GM19239 (cell line): ENCODE results near the gene RHBDD2.

Experiments
- DNase-seq: peaks from one replicate; pipeline ENCODE4 v3.0.0; 2011; ENCODE audit warnings: low spot score; ENCODE audit not compliant: insufficient read length
- FAIRE-seq: peaks from 2 replicates; lab custom pipeline; 2011; peaks lifted over from hg19 to GRCh38; lab: Jason Lieb, UNC

Gene RHBDD2

DNA sequence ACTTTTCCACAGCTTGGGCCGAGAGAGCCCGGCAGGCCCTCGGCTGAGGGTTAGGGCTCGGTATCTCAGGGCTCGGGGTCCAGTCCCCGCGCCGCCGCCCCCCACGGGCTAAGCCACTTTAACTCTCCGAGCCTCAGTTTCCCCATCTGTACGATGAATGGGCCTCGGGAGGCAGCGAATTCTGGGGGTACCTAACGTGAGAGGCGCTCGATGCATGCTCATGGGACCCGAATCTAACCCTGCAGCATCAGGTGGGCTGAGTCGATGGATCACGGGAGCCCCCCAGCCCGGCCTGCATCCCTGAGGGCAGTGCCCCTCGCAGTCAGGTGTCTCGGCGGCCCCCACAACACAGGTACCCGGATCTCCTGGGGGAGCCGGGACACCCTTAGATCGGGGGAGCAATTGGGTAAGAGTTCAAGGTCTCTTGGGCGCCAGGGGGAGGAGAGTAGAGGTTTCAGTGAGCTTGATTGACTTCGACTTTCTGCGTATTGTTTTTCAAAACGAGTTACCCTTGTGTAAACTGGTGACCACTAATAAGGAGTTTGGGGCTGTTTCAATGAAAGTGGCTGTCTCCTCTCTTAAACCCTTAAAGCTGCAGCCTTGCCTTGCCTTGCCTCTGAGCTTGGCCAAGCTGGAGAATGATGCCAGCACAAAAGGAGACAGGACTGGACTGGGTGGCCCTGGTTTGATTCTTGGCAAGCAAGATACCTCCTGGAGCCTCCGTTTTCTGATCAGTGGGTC is 36.8 kb downstream of the RHBDD2 start:
- DNase-seq (no peak), FAIRE-seq (no peak)

DNA sequence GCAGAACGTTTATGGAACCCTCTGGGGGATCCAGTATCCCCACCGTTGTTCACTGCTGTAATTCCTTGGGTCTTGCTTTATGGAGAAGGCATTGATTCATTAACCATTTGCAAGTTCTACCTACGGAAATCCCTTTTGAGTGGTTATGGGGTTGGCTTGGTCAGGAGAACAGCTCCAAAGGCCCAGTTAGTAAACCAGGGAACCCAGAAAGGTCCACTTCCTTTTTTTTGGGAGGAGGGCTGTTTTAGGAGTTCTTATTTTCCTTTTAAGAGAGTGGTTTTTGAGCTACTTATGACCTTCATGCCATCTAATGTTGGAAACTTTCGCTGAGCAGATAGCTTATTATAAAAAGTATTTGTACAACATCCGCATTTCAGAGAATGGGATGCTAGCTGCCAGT is 37.4 kb downstream of the RHBDD2 start:
- FAIRE-seq: no peak
- no peak for DNase-seq

DNA sequence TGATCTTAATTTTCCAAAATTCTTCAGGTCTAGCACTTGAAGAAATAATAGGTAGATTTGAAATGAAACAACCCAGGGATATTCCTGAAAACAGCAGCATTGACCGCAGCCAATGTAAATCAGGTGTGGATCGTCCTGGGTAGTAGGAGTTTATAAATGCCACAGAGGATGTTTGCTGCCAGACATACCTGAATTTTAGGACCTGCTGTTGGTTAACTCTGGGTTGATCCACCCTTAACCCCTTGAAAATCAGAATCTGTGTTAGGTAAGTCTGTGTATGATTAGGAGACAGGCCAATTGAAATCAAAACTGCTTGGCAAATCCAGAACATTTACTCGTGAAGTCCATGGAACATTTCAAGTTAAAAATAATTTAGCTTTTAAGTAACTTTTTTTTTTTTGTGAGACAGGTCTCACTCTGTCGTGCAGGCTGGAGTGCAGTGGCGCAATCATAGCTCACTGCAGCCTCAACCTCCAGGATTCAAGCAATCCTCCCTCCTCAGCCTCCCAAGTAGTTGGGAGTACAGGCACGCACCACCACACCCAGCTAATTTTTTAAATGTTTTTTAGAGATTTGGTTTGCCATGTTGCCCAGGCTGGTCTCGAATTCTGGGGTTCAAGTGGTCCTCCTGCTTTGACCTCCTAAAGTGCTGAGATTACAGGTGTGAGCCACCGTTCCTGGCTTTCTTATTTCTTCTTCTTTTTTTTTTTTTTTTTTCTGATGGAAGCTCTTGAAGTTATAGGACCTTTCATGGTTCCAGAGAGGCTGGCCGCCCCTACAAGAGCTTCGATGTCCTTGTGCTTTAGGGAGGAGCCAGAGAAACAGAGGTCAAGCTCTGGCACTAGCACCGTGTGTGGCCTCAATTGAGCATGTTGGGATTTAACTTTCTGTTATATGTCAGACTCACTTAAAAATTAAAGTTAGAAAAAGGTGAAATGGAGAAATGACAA is 38.1 kb downstream of the RHBDD2 start:
- DNase-seq (no peak), FAIRE-seq (no peak)

DNA sequence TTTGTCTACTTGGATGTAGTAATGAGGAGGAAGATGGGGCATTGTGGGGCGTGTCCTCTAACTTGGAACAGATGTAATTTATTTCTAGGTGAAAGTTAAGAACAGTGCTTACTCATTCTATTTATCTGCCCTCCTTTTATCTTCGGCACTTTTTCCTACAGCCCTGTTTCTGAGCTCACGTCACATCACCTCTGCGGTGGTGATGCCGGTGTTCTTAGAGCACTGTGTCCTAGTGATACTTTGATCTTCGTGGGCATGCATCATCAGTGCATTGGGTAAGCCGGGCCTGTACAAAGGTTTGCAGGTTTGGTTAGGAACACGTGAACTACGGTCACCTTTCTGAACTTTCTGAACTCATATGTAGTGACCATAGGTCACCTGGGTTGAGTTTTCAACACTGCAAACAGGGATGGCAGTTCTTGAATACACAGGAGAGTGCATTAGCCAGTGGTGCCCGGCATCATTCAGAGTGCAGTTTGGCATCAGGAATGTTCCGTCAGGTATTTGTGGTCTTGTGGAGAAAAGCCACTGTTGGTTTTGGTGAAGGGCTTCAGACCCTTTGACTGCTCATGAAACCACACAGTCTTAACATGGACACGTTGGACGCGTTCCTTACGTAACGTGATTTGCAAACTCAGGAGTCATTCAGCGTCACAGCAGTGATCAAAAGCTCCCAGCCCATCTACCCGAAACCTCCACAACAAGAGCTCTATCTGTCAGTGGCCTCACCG is 41.8 kb downstream of the RHBDD2 start:
- DNase-seq: no peak
- no peak for FAIRE-seq

DNA sequence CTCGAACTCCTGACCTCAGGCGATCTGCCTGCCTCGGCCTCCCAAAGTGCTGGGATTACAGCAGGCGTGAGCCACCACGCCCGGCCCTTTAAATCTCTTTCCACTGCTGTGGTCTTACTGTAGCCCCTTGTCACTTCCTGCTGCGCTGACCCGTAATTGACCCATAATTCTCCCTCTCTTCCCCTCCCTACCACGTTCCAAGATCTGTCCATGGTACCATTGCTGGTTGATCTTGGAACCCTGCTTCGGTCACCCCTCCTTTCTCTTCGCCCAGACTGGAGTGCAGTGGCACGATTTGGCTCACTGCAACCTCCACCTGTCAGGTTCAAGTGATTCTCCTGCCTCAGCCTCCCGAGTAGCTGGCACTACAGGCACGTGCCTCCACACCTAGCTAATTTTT is 42.6 kb downstream of the RHBDD2 start:
- no peak for FAIRE-seq
- no peak for DNase-seq

DNA sequence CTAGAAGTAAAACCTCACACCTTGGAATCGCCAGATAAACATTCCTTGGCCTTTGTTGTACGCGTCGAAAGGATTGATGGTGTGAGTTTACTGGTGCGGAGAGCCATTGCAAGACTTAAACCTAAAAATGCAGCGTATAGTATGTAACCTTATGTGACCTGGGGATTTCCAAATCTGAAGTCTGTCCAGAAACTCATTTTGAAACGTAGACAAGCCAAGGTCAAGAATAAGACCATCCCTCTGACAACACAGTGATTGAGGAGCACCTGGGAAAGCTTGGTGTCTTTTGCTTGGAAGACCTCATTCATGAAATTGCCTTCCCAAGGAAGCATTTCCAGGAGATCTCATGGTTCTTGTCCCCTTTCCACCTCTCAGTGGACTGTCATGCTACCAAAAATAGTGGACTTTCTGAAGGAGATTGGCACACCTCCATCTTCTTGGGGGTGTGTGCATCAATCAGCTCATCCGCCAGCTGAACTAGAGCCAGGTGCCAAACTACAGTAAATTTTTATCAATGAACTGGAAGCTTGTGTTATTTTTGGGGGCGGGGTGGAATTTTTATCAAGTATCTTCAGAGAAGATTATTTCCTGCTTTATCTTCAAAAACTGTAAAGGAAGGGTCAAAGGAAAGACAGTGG is 44.3 kb downstream of the RHBDD2 start:
- DNase-seq (no peak), FAIRE-seq (no peak)

DNA sequence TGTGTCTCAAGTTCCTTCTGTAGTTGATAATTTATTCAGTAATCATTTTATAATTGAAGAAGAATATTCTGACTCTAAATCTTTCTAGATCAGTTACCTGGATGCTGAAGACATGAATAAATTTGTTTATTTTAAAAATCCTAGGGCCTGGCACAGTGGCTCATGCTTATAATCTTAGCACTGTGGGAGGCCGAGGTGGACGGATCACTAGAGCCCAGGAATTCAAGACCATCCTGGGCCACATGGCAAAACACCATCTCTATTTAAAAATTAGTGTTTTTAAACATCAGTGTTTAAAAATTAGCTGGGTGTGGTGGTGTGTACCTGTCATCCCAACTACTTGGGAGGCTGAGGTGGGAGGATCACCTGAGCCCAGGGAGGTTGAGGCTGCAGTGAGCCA is 45.4 kb downstream of the RHBDD2 start:
- DNase-seq (no peak), FAIRE-seq (no peak)

DNA sequence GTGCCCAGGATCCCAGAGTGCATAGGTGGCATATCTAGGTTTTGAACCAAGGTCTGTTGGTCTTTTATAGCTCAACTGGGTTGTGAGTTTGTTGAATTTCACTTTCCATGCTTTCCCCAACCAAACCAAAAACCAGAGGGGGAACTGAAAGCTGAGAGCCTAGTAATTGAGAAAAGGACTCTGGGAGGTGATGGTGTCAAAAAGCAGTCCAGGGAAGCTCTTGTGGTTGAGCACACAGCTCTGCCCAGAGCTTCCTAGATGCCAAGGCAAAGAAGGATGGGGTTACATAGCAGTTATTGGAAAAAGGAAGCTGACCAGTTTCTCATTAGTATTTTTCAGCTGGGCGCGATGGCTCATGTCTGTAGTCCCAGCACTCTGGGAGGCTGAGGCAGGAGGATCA is 46.1 kb downstream of the RHBDD2 start:
- FAIRE-seq: no peak

DNA sequence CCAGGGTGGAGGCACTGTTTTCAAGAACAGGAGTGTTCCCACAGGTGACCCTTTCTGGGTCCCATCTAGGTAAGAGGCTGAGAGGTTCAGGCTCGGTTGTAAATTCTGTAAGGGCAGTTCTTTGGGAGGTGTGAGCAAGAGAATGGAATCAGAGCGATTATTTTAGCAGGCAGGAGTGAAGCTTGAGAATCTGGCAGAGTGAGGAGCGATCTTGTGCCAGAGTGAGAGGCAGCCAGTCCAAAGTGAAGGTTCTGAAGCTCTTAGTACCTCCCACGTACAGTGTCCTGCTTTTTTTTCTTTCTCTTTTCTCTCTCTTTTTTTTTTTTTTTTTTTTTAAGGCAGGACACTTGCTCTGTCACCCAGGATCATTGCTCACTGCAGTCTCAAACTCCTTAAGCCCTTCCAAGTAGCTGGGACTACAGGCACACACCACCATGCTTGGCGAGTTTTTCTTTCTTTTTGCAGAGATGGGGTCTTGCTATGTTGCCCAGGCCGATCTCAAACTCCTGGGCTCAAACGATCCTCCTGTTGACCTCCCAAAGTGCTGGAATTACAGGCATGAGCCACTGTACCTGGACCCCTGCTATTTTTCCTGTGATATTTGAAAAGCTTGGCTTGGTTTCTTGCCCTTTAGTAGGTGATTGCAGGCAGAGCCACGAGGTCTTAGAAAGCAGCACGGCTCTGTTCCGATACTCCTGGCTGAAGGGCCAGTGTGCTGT is 47.0 kb downstream of the RHBDD2 start:
- FAIRE-seq (no peak), DNase-seq (no peak)

More for the DNA sequence above, 46.1 kb downstream of the RHBDD2 start:
- no peak for DNase-seq

DNA sequence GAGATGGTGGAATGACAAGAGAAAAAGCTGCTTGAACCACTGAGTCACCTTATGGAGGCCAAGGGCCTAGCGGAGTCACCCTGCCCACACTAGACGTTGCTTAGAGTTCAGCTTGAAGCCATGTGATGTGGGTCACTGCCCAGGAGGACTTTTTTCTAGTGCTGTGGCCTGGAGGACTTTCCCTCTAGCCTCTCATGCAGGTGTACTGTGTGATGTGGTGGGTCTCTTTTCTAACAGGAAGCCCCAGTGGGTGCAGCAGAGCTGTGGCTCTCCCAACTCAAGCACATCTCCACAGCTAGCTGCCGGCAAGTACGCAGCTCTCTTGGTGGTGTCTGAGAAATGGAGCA is 49.7 kb downstream of the RHBDD2 start:
- DNase-seq (no peak), FAIRE-seq (no peak)

DNA sequence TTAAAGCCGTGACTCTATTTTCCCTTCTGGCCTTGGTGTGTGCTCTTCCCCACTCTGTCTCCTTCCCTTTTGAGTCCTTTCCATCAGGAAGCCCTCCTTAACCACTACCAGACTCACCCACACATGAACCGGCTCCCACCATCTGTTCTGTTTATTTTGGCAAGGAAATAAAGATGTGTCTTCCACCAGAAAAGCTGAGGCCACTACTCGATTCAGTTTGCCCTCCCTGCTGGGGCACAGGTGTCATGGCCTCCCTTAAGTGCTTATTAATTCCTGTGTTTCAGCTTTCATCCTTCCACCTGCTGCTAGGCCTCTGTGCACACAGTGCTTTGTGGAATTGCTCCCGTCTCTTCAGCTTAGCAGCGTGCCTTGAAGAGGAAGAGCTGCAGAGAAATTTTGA is 52.8 kb downstream of the RHBDD2 start:
- no peak for DNase-seq

DNA sequence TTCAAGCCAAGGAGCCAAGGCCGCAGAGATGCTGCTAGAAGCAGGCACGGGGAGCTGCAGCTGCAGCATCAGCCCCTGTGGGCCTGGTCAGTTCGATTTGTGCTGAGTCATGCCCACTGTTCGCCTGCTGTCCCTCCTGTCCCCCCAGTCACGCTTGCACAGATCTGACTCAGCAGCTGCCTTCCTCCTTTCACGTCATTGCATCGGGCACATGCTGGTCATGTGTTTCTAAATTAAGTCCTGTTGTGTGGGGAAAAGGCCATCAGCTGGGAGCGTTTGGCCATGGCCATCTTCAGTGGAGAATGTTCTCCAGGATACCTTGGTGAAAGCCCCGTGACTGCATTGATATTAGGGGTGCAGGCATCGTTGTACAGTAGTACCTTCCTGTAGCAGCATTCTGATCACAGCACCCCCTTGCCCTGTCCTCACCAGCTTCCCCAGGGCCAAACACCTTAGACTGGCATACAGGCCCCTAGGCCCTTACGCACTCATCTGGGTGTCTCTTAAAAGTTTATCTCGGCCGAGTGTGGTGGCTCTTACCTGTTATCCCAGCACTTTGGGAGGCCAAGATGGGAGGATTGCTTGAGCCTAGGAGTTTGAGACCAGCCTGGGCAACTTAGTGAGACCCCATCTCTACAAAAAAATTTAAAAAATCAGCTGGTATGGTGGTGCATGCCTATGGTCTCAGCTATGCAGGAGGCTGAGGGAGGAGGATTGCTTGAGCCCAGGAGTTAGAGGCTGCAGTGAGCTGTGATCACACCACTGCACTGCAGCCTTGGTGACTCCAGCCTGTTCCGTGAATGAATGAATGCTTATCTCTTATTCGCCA is 59.3 kb downstream of the RHBDD2 start:
- DNase-seq (no peak), FAIRE-seq (no peak)

More for the DNA sequence above, 52.8 kb downstream of the RHBDD2 start:
- no peak for FAIRE-seq
